ENCODE results near the gene NEB.
"Not testable (repeated sequence)": the region's sequence is repeated elsewhere in the genome, so short reads cannot be mapped to it uniquely, and the experiment has no call there.

DNA sequence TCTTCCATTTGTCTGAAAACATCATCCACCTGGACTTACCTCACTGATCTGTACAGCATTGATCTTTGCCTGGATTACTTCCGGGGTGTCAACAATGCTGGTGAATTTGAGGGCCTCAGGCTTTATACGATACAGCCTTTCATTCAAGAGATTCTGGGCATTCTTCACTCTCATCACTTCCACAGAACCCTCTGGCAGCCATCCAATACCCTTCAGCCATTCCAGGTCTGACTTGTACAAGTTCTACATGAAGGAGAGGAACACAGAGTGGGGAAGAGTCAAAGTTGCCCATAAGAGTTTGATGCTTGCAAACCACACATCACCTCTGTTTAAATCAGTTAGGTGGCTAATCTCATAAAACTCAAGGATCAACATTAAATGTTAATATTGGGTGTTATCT, 130.7 kb downstream of the NEB start:
- TF ChIP-seq, protein P1, sequence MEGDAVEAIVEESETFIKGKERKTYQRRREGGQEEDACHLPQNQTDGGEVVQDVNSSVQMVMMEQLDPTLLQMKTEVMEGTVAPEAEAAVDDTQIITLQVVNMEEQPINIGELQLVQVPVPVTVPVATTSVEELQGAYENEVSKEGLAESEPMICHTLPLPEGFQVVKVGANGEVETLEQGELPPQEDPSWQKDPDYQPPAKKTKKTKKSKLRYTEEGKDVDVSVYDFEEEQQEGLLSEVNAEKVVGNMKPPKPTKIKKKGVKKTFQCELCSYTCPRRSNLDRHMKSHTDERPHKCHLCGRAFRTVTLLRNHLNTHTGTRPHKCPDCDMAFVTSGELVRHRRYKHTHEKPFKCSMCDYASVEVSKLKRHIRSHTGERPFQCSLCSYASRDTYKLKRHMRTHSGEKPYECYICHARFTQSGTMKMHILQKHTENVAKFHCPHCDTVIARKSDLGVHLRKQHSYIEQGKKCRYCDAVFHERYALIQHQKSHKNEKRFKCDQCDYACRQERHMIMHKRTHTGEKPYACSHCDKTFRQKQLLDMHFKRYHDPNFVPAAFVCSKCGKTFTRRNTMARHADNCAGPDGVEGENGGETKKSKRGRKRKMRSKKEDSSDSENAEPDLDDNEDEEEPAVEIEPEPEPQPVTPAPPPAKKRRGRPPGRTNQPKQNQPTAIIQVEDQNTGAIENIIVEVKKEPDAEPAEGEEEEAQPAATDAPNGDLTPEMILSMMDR (IDR thresholded peaks at IDR 0.05; ENCODE audit: low read length): not testable (repeated sequence)
- TF ChIP-seq EZH2 (optimal IDR thresholded peaks at IDR 0.05; ENCODE audit: low read depth, low read length): not testable (repeated sequence)

Data from MM.1S (cell line).